ENCODE data around the gene CYP19A1.

Gene CYP19A1

GRCh38 chr15:51212239-51212638 is 126.2 kb downstream of the CYP19A1 start:
- DNase-seq (ENCODE audit: low read depth) = no peak
- H3K4me3 ChIP-seq (ENCODE audit: low read depth, low read length) = no peak overlapping the region
- no peak for TF ChIP-seq CTCF (conservative IDR thresholded peaks at IDR 0.05; ENCODE audit: low read depth, low read length)

DNA sequence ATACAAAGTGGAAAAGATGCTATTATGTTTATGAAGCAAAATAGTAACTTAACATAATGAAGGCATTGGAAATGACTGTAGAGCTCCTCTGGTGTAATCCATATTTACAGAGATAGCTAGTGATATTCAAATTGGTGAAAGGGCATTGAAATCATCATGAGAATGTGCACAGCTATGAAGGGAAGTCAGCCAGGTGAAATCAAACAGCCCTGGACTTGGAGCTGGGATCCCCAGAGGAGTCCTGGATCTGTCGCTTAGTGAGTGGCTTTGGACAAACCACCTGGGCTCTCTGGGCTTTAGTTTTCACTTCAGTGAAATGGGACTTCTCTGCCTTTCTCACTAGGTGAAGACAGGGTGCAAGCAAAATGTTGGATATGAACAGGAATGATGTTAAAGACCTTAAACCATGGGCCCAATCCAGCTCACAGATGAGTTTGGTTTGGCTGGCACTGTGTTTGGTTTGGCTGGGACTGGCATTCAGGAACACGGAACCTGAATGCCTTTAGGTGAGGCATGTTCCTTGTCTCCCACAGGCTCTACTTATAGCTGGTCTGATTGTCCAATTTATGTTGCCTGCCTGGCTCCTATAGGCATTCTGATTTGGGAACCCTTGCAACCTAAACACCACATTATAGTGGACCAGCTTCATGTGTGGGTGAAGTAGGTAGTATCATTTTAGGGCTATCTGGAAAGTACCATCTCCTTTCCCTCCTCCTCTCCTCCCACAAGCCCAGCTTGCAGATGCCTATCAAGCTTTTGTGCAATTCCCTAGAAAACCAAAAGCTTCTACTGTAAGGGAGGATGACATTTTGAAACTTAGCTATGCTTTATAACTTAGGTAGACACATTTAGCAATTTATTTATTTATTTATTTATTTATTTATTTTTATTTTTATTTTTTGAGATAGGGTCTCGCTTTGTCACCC is 133.1 kb downstream of the CYP19A1 start:
- no peak for TF ChIP-seq CTCF (conservative IDR thresholded peaks at IDR 0.05; ENCODE audit: low read depth, low read length)
- DNase-seq (ENCODE audit: low read depth) = no peak
- no peak overlapping the region for H3K4me3 ChIP-seq (ENCODE audit: low read depth, low read length)

DNA sequence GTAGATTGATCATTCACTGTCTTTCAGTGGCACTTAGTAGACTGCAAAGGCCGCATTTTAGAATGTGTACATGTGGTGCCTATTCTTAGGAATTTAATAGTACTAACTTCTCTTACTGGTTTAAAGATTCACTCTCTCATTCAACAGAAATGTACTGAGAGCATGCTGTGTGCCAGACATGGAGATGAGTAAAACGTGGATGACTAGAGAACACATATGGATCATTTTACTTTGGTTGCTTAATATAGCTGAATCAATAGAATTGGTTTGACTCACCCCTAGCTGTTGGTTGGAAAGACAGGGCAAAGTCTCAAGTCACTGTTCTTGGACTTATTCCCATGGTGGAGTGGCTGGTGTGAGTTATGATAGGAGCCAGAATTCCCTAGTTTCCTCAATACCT is 134.6 kb downstream of the CYP19A1 start:
- no peak overlapping the region for H3K4me3 ChIP-seq (ENCODE audit: low read depth, low read length)
- no peak for TF ChIP-seq CTCF (conservative IDR thresholded peaks at IDR 0.05; ENCODE audit: low read depth, low read length)
- peak; percentile 47 for DNase-seq (ENCODE audit: low read depth)

DNA sequence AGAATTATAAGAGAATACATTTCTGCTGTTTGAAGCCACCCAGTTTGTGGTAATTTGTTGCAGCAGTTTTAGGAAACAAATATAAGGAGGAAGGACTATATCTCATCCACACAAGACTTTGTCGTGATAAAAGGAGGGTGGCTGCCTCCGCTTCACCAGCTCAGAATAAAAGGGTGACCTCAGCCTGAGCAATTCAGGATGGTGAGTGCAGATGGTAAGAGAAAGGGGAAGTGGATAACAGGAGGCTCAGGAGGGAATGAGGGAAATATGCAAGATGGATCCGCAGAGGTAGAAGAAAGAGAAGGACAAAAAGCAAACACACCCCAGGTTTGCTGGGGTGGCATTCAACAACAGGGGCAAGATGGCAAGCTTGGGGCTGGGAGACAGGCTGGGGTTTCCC is 135.6 kb downstream of the CYP19A1 start:
- TF ChIP-seq CTCF (conservative IDR thresholded peaks at IDR 0.05; ENCODE audit: low read depth, low read length) = no peak
- no peak for DNase-seq (ENCODE audit: low read depth)
- H3K4me3 ChIP-seq (ENCODE audit: low read depth, low read length) = no peak overlapping the region

DNA sequence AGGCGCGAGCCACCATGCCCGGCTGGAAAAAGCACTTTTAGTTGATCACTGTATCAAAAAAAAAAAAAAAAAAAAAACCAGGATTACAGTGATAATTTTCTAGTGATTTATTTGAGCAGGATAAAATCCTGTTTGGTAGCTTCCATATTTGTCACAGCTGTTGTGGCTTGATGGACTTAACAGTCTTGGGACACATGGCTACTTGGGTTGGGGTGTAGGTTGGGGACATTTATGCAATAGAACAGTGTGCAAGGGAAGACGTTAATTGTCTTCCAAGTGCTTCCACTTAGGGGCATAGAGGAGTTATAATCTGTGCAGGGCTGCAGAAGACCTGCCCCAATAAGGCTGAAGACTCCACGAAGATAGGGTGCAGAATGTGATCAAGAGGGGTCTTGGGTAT is 136.8 kb downstream of the CYP19A1 start:
- DNase-seq (ENCODE audit: low read depth) = no peak
- TF ChIP-seq CTCF (conservative IDR thresholded peaks at IDR 0.05; ENCODE audit: low read depth, low read length) = no peak
- H3K4me3 ChIP-seq (ENCODE audit: low read depth, low read length) = no peak overlapping the region

- no peak for TF ChIP-seq CTCF (conservative IDR thresholded peaks at IDR 0.05; ENCODE audit: low read depth, low read length)
- peak; percentile 20 for DNase-seq (ENCODE audit: low read depth)
- H3K4me3 ChIP-seq (ENCODE audit: low read depth, low read length) = no peak overlapping the region
These were observed 137.6 kb downstream of the CYP19A1 start for GRCh38 chr15:51200792-51201191.

GRCh38 chr15:51199541-51199940 is 138.9 kb downstream of the CYP19A1 start:
- H3K4me3 ChIP-seq (ENCODE audit: low read depth, low read length) = no peak overlapping the region
- DNase-seq (ENCODE audit: low read depth) = no peak
- TF ChIP-seq CTCF (conservative IDR thresholded peaks at IDR 0.05; ENCODE audit: low read depth, low read length) = no peak
